ENCODE data around the gene KIAA0586.
"Not testable (repeated sequence)": the region's sequence is repeated elsewhere in the genome, so short reads cannot be mapped to it uniquely, and the experiment has no call there.

Gene KIAA0586

GRCh38 chr14:58465421-58465820, 37.9 kb downstream of the KIAA0586 start:
- no peak for DNase-seq

- DNase-seq = no peak
Measured at GRCh38 chr14:58466459-58466858, 38.9 kb downstream of the KIAA0586 start.

- DNase-seq = no peak
Measured at GRCh38 chr14:58467575-58467974, 40.1 kb downstream of the KIAA0586 start.

- no peak for DNase-seq
Measured at GRCh38 chr14:58469309-58469708, 41.8 kb downstream of the KIAA0586 start.

GRCh38 chr14:58476320-58476719, 48.8 kb downstream of the KIAA0586 start:
- DNase-seq = no peak

GRCh38 chr14:58477653-58478052, 50.1 kb downstream of the KIAA0586 start:
- no peak for DNase-seq

GRCh38 chr14:58478329-58478728, 50.8 kb downstream of the KIAA0586 start:
- not testable (repeated sequence) for DNase-seq

- DNase-seq = no peak
Measured at GRCh38 chr14:58479975-58480374, 52.5 kb downstream of the KIAA0586 start.

- no peak for DNase-seq
Measured at GRCh38 chr14:58484176-58484575, 56.7 kb downstream of the KIAA0586 start.

- DNase-seq = no peak
Measured at GRCh38 chr14:58488550-58488949, 61.0 kb downstream of the KIAA0586 start.

GRCh38 chr14:58491593-58491992, 64.1 kb downstream of the KIAA0586 start:
- no peak for DNase-seq

- DNase-seq = no peak
Measured at GRCh38 chr14:58492044-58492443, 64.5 kb downstream of the KIAA0586 start.

- DNase-seq = peak; percentile 18 to 51
Measured at GRCh38 chr14:58501214-58501816, 73.8 kb downstream of the KIAA0586 start.

- no peak for DNase-seq
Measured at GRCh38 chr14:58513272-58513671, 85.8 kb downstream of the KIAA0586 start.

GRCh38 chr14:58517592-58517991, 90.1 kb downstream of the KIAA0586 start:
- no peak for DNase-seq

- not testable (repeated sequence) for DNase-seq
Measured at GRCh38 chr14:58525691-58526090, 98.2 kb downstream of the KIAA0586 start.

GRCh38 chr14:58533446-58533845, 105.9 kb downstream of the KIAA0586 start:
- no peak for DNase-seq

GRCh38 chr14:58535044-58535443, 107.5 kb downstream of the KIAA0586 start:
- DNase-seq = no peak

GRCh38 chr14:58537004-58537403, 109.5 kb downstream of the KIAA0586 start:
- no peak for DNase-seq

- DNase-seq = no peak
Measured at GRCh38 chr14:58540749-58541632, 113.5 kb downstream of the KIAA0586 start.

GRCh38 chr14:58541633-58542022, 114.1 kb downstream of the KIAA0586 start:
- DNase-seq = no peak

- DNase-seq = no peak
Measured at GRCh38 chr14:58543253-58543652, 115.7 kb downstream of the KIAA0586 start.

GRCh38 chr14:58547649-58548048, 120.1 kb downstream of the KIAA0586 start:
- DNase-seq = no peak

- no peak for DNase-seq
Measured at GRCh38 chr14:58549105-58549757, 121.7 kb downstream of the KIAA0586 start.

Measured in CD4-positive, alpha-beta T cell treated with Interferon alpha-2 for 1 hour (primary cell).